Measurements from ENCODE around the gene MT1HL1. TPM values are rescaled to one million over a fixed set of nuclear protein-coding genes. Genes with fewer than 3 reads are reported as not detected.
A peak's percentile ranks its signal among the peaks of the same experiment; 100 is the strongest.

Gene MT1HL1
- total RNA-seq, 1 donor from 2014 or later = not detected

DNA sequence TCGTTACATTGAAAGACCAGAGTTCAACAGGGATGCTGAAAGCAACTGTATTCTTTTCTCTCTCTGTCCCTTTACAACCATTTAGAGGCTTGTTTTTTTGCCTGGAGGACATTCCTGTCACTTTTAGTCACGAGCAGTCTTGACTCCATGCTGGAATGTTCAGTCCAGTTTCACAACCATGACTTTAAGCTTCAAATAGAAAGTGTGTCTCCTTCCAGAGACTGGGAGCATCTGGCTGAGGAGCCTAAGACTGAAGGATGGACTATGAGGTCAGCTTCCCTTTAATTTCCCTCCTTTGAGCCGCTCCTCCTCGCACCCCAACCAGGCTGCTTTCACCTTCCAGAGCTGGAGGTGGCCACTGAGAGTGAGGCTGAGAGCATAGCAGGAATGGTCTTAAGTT lies 27.2 kb upstream of the MT1HL1 start:
- DNase-seq = no peak
- peak; percentile 56 for ATAC-seq
- Histone ChIP-seq H3K4me3 (no peak overlapping the region), H3K36me3 (no peaks in the 10 kb centered on the region), H3K4me1 (peaks cover 11% of the 10 kb centered on the region), H3K27me3 (no peaks in the 10 kb centered on the region), H3K9me3 (no peaks in the 10 kb centered on the region), H3K27ac (peak overlapping the region; percentile 36)
- intact Hi-C loops (cut with DNase I) = loop anchor here (10.0 kb wide), 1 partner anchor 363 kb away; no protein-coding TSS in a partner anchor
- TF ChIP-seq CTCF (IDR thresholded peaks at IDR 0.05) = no peak

DNA sequence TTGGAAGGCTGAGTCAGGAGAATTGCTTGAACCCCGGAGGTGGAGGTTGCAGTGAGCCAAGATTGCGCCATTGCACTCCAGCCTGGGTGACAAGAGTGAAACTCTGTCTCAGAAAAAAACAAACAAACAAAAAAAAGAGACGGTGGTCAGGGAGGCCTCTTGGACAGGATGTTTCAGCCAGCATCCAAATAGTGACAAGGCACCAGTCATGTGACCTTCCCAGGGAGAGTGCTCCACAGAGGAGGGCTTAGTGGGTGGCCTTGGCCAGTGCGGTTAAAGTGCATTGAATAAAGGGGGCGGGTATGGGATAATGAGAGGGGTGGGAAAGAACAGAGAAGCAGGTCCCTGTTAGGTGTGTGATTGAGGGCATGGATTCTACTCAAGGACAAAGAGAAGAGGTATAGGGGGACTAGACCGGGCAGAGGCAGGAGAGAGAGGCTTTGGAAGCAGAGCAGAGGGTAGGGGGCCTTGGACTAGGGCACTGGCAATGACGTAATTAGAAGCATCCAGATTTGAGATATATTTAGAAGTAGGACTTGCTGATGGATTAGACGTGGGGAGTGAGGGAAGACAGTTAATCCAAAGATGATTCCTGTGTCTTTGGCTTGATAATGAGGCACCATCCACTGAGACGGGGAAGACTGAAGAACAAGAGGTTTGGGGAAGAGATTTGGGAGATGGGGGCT lies 25.8 kb upstream of the MT1HL1 start:
- Histone ChIP-seq H3K9me3 (no peaks in the 10 kb centered on the region), H3K4me1 (peaks cover 11% of the 10 kb centered on the region), H3K27me3 (no peaks in the 10 kb centered on the region), H3K36me3 (no peaks in the 10 kb centered on the region), H3K4me3 (no peak overlapping the region), H3K27ac (no peak overlapping the region)
- intact Hi-C loops (cut with DNase I) = loop anchor here (10.0 kb wide), 1 partner anchor 365 kb away; no protein-coding TSS in a partner anchor
- ATAC-seq (no peak), DNase-seq (no peak)
- no peak for TF ChIP-seq CTCF (IDR thresholded peaks at IDR 0.05)

GRCh38 chr1:237029240-237029639 lies 25.0 kb upstream of the MT1HL1 start:
- DNase-seq = no peak
- H3K4me1 ChIP-seq = peaks cover 11% of the 10 kb centered on the region
- TF ChIP-seq CTCF (IDR thresholded peaks at IDR 0.05) = no peak
- H3K36me3 ChIP-seq = no peaks in the 10 kb centered on the region
- no peak overlapping the region for H3K27ac ChIP-seq
- H3K9me3 ChIP-seq = no peaks in the 10 kb centered on the region
- no peak overlapping the region for H3K4me3 ChIP-seq
- intact Hi-C loops (cut with DNase I) = no loop called here
- no peak for ATAC-seq
- no peaks in the 10 kb centered on the region for H3K27me3 ChIP-seq

- Histone ChIP-seq H3K27ac (no peak overlapping the region), H3K36me3 (no peaks in the 10 kb centered on the region), H3K9me3 (no peaks in the 10 kb centered on the region), H3K4me3 (no peak overlapping the region), H3K27me3 (no peaks in the 10 kb centered on the region), H3K4me1 (no peaks in the 10 kb centered on the region)
- TF ChIP-seq CTCF (IDR thresholded peaks at IDR 0.05) = no peak
- no peak for DNase-seq
- intact Hi-C loops (cut with DNase I) = no loop called here
- no peak for ATAC-seq
Measured at GRCh38 chr1:237025358-237026074, 21.3 kb upstream of the MT1HL1 start.

DNA sequence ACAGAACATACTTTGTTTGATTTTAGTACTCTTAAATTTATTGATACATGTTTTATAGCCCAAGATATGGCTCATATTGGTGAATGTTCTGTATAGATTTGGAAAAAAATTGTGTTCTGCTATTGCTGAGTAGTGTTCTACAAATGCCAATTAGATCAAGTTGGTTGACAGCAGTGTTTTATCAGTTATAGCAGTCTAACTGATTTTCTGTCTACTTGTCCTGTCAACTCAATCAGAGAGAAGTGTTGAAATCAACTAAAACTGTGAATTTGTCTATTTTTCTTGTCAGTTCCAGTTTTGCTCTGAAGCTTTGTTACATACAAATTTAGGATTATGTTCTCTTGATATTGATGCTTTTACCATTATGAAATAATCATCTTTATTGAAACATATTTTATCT lies 14.7 kb upstream of the MT1HL1 start:
- ATAC-seq = no peak
- intact Hi-C loops (cut with DNase I) = no loop called here
- no peak overlapping the region for H3K4me3 ChIP-seq

More for the DNA sequence above, 14.7 kb upstream of the MT1HL1 start:
- Histone ChIP-seq H3K9me3 (no peaks in the 10 kb centered on the region), H3K27ac (no peak overlapping the region), H3K4me1 (no peaks in the 10 kb centered on the region), H3K27me3 (no peaks in the 10 kb centered on the region), H3K36me3 (no peaks in the 10 kb centered on the region)
- no peak for DNase-seq
- TF ChIP-seq CTCF (IDR thresholded peaks at IDR 0.05) = no peak

Data from upper lobe of right lung (tissue), 1 donor.